DND-41 (cell line): ENCODE results near the gene LIPG.

ENCODE experiments used
- ATAC-seq: fragments of 200-7000 bp; cut with Tn5 transposase; 3 replicates; pipeline ENCODE4 v1.9.1; 2021; ENCODE audit warnings: low read depth; ENCODE audit not compliant: insufficient read depth
- DNase-seq: peaks from one replicate; pipeline ENCODE4 v3.0.0-alpha.2; 2020
- H2AFZ ChIP-seq: 2 replicates; pipeline ENCODE4 v1.6.0; 2012; ENCODE audit warnings: low read depth, low read length
- H3K27ac ChIP-seq: 2 replicates; pipeline ENCODE4 v1.5.1; 2012; ENCODE audit warnings: low read length, inconsistent platforms
- H3K27me3 ChIP-seq: fragments of 200-600 bp; sonication (generic); 2 replicates; pipeline ENCODE4 v1.6.0; 2012; ENCODE audit warnings: low read length, mild to moderate bottlenecking, inconsistent platforms; ENCODE audit not compliant: insufficient read depth, poor library complexity
- H3K36me3 ChIP-seq: 2 replicates; pipeline ENCODE4 v1.5.1; 2012; ENCODE audit warnings: low read length, inconsistent platforms; ENCODE audit not compliant: insufficient read depth
- H3K4me1 ChIP-seq: 2 replicates; pipeline ENCODE4 v1.5.1; 2012; ENCODE audit warnings: mild to moderate bottlenecking, low read length; ENCODE audit not compliant: insufficient read depth
- H3K4me2 ChIP-seq: 2 replicates; pipeline ENCODE4 v1.6.0; 2012; ENCODE audit warnings: mild to moderate bottlenecking, moderate library complexity, low read length, inconsistent platforms; ENCODE audit not compliant: insufficient read depth
- H3K4me3 ChIP-seq, 2 experiments: fragments of 200-600 bp in 1 of 2; shearing (Covaris generic) in 1 of 2; 2 replicates each; pipeline ENCODE4 v1.5.1; 2012 to 2016; ENCODE audit warnings: inconsistent platforms in 2 of 2, low read length in 2 of 2, mild to moderate bottlenecking in 2 of 2, low read depth in 1 of 2, moderate library complexity in 1 of 2
- H3K79me2 ChIP-seq: 2 replicates; pipeline ENCODE4 v1.6.0; 2012; ENCODE audit warnings: low read length, inconsistent platforms; ENCODE audit not compliant: insufficient read depth
- H3K9ac ChIP-seq: 2 replicates; pipeline ENCODE4 v1.6.0; 2012; ENCODE audit warnings: low read depth, mild to moderate bottlenecking, inconsistent platforms, low read length, moderate library complexity
- H3K9me3 ChIP-seq: 2 replicates; pipeline ENCODE4 v1.5.1; 2012; ENCODE audit warnings: low read length, moderate library complexity, mild to moderate bottlenecking, inconsistent platforms; ENCODE audit not compliant: insufficient read depth, severe bottlenecking
- H4K20me1 ChIP-seq: 2 replicates; pipeline ENCODE4 v1.6.0; 2012; ENCODE audit warnings: low read length; ENCODE audit not compliant: insufficient read depth
- EZH2 ChIP-seq: IDR thresholded peaks from 3 replicates; pipeline ENCODE4 v1.6.1; 2012; ENCODE audit warnings: borderline replicate concordance, low read depth, mild to moderate bottlenecking, moderate library complexity, low read length, inconsistent platforms; ENCODE audit not compliant: severe bottlenecking
- TF ChIP-seq, protein P1 (sequence below): IDR thresholded peaks from 2 replicates; pipeline ENCODE4 v1.5.1; 2012; ENCODE audit warnings: borderline replicate concordance, low read length, moderate library complexity, mild to moderate bottlenecking; ENCODE audit not compliant: poor library complexity, severe bottlenecking; ENCODE audit errors: extremely low read depth

Gene LIPG

GRCh38 chr18:49596687-49597086 lies 34.8 kb downstream of the LIPG start:
- Histone ChIP-seq H3K4me2 (no peak overlapping the region), H3K9ac (no peak overlapping the region), H3K79me2 (no peaks in the 10 kb centered on the region), H4K20me1 (no peaks in the 10 kb centered on the region; the same call in 1 of the 2 replicates), H3K4me1 (no peaks in the 10 kb centered on the region), H3K27me3 (peaks cover 3% of the 10 kb centered on the region), H3K4me3 (no peak overlapping the region), H3K36me3 (no peaks in the 10 kb centered on the region), H3K27ac (no peak overlapping the region), H2AFZ (no peak overlapping the region), H3K9me3 (no peaks in the 10 kb centered on the region)
- no peak for DNase-seq
- TF ChIP-seq, protein P1, sequence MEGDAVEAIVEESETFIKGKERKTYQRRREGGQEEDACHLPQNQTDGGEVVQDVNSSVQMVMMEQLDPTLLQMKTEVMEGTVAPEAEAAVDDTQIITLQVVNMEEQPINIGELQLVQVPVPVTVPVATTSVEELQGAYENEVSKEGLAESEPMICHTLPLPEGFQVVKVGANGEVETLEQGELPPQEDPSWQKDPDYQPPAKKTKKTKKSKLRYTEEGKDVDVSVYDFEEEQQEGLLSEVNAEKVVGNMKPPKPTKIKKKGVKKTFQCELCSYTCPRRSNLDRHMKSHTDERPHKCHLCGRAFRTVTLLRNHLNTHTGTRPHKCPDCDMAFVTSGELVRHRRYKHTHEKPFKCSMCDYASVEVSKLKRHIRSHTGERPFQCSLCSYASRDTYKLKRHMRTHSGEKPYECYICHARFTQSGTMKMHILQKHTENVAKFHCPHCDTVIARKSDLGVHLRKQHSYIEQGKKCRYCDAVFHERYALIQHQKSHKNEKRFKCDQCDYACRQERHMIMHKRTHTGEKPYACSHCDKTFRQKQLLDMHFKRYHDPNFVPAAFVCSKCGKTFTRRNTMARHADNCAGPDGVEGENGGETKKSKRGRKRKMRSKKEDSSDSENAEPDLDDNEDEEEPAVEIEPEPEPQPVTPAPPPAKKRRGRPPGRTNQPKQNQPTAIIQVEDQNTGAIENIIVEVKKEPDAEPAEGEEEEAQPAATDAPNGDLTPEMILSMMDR: no peak
- TF ChIP-seq EZH2: no peak
- ATAC-seq: no peak

GRCh38 chr18:49597157-49597931 lies 35.5 kb downstream of the LIPG start:
- Histone ChIP-seq H3K36me3 (no peaks in the 10 kb centered on the region), H3K4me1 (no peaks in the 10 kb centered on the region), H3K27me3 (peaks cover 3% of the 10 kb centered on the region), H3K4me2 (no peak overlapping the region), H4K20me1 (no peaks in the 10 kb centered on the region; the same call in 1 of the 2 replicates), H3K27ac (no peak overlapping the region), H2AFZ (no peak overlapping the region), H3K9ac (no peak overlapping the region), H3K9me3 (no peaks in the 10 kb centered on the region), H3K79me2 (no peaks in the 10 kb centered on the region), H3K4me3 (no peak overlapping the region)
- TF ChIP-seq, protein P1: no peak
- TF ChIP-seq EZH2: no peak
- no peak for ATAC-seq
- DNase-seq: no peak

DNA sequence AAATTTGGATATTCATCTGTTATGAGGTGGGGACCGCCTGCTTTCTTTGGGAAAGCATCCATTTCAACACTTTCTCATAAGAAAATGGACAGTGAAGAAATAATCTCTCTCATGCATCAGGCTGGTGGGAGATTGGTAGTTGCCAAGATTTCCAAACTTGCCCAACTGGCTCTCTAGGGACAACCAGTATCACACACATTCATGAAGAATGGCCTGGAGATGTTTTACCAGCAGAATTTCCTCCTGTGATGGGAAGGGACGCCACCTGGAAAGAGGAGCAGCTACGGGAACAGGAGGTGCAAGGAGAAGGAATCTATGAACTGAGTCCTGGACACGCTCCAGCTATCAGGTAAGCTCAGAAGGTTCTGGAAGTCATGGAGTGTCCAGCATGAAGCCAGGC lies 39.4 kb downstream of the LIPG start:
- H3K4me2 ChIP-seq: no peak overlapping the region
- no peak overlapping the region for H3K9ac ChIP-seq
- no peaks in the 10 kb centered on the region for H3K79me2 ChIP-seq
- no peak for DNase-seq
- H3K4me1 ChIP-seq: no peaks in the 10 kb centered on the region
- no peak overlapping the region for H3K27ac ChIP-seq
- no peaks in the 10 kb centered on the region; the same call in 1 of the 2 replicates for H4K20me1 ChIP-seq
- TF ChIP-seq EZH2: no peak
- TF ChIP-seq, protein P1: no peak
- H3K4me3 ChIP-seq: no peak overlapping the region
- ATAC-seq: no peak
- no peaks in the 10 kb centered on the region for H3K36me3 ChIP-seq
- peaks cover 8% of the 10 kb centered on the region for H3K27me3 ChIP-seq
- H2AFZ ChIP-seq: no peak overlapping the region
- peaks cover 6% of the 10 kb centered on the region for H3K9me3 ChIP-seq
